Ovary (tissue), 3 donors: ENCODE measurements around the gene NUP188.

ENCODE experiments used
- CTCF ChIP-seq, 3 donors: fragments of 450-650 bp in 2 of 3; fragments of 200-600 bp in 1 of 3; IDR thresholded peaks; one replicate each; pipeline versions ENCODE4 v1.5.1 to v1.8.0; 2016 to 2022; ENCODE audit warnings: antibody characterized with exemption in 3 of 3, mild to moderate bottlenecking in 1 of 3
- POLR2A ChIP-seq: fragments of 450-650 bp; IDR thresholded peaks from one replicate; pipeline ENCODE4 v1.6.1; 2017; ENCODE audit warnings: antibody characterized with exemption, mild to moderate bottlenecking, moderate library complexity
- donor health status: DM: no; HTN: no; CAD: no.

- TF ChIP-seq CTCF (IDR thresholded peaks at IDR 0.05): no peak
- TF ChIP-seq POLR2A: no peak
These were observed 36.6 kb upstream of the NUP188 start for GRCh38 chr9:128910906-128911305.
